ENCODE measurements around the gene PRPH2.
"Not testable (repeated sequence)": the region's sequence is repeated elsewhere in the genome, so short reads cannot be mapped to it uniquely, and the experiment has no call there.

Gene PRPH2

GRCh38 chr6:42720739-42721138 is 1.7 kb downstream of the PRPH2 start:
- Mint-ChIP-seq H3K4me1 (peaks cover 1% of the 10 kb centered on the region), H3K4me3 (no peak overlapping the region), H3K27me3 (no peaks in the 10 kb centered on the region), H3K9me3 (no peaks in the 10 kb centered on the region), H3K36me3 (no peaks in the 10 kb centered on the region), H3K27ac (no peak overlapping the region)

GRCh38 chr6:42715871-42716270 is 6.5 kb downstream of the PRPH2 start:
- Mint-ChIP-seq H3K9me3 (no peaks in the 10 kb centered on the region), H3K4me1 (no peaks in the 10 kb centered on the region), H3K27ac (no peak overlapping the region)

DNA sequence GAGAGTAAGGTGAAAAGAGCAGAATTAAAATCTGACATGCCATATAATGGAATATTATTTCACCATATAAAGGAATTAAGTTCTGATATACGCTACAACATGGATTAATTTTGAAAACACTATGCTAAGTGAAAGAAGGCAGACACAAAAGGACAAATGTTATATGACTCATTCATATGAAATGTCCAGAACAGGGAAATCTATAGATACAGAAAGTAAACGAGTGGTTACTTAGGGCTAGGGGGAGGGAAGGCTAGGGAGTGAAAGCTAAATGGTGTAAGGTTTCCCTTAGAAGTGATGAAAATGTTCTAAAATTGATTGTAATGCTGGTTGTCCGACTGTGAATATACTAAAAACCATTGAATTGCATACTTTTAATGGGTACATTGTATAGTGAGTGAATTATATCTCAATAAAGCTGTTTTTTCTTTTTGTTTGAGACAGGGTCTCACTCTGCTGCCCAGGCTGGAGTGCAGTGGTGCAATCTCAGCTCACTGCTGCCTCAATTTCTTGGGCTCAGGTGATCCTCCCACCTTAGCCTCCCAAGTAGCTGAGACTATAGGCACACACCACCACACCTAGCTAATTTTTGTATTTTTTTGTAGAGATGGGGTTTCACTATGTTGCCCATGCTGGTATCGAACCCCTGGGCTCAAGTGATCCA is 8.2 kb downstream of the PRPH2 start:
- no peaks in the 10 kb centered on the region for H3K9me3 Mint-ChIP-seq
- H3K27me3 Mint-ChIP-seq = no peaks in the 10 kb centered on the region
- H3K4me1 Mint-ChIP-seq = no peaks in the 10 kb centered on the region
- no peak overlapping the region for H3K4me3 Mint-ChIP-seq
- no peaks in the 10 kb centered on the region for H3K36me3 Mint-ChIP-seq
- H3K27ac Mint-ChIP-seq = no peak overlapping the region

More at GRCh38 chr6:42715871-42716270, 6.5 kb downstream of the PRPH2 start:
- Mint-ChIP-seq H3K36me3 (no peaks in the 10 kb centered on the region), H3K27me3 (no peaks in the 10 kb centered on the region), H3K4me3 (no peak overlapping the region)

DNA sequence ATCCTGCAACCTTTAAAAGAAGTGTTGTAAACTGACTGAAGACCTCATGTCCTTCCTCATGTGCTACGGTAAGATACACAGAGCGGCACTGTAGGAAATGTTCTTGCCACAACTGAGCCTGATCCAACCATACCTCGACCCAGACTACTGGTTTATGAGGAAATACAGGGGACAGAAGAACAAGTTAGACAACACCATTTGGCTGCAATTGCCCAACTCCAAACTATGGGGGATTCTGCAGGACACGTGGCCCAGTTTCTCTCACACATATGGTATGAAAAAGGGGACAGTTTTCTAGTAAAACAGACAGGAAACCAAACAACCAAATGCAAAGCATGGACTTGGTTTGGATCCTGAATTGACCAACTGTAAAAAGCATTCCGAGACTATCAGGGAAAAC is 10.5 kb downstream of the PRPH2 start:
- no peaks in the 10 kb centered on the region for H3K9me3 Mint-ChIP-seq
- H3K36me3 Mint-ChIP-seq = no peaks in the 10 kb centered on the region
- no peaks in the 10 kb centered on the region for H3K27me3 Mint-ChIP-seq
- H3K4me1 Mint-ChIP-seq = no peaks in the 10 kb centered on the region
- no peak overlapping the region for H3K27ac Mint-ChIP-seq
- H3K4me3 Mint-ChIP-seq = no peak overlapping the region

GRCh38 chr6:42710316-42710715 is 12.1 kb downstream of the PRPH2 start:
- H3K4me1 Mint-ChIP-seq = no peaks in the 10 kb centered on the region
- no peak overlapping the region for H3K4me3 Mint-ChIP-seq
- H3K27ac Mint-ChIP-seq = no peak overlapping the region
- no peaks in the 10 kb centered on the region for H3K9me3 Mint-ChIP-seq
- H3K27me3 Mint-ChIP-seq = no peaks in the 10 kb centered on the region
- H3K36me3 Mint-ChIP-seq = no peaks in the 10 kb centered on the region

DNA sequence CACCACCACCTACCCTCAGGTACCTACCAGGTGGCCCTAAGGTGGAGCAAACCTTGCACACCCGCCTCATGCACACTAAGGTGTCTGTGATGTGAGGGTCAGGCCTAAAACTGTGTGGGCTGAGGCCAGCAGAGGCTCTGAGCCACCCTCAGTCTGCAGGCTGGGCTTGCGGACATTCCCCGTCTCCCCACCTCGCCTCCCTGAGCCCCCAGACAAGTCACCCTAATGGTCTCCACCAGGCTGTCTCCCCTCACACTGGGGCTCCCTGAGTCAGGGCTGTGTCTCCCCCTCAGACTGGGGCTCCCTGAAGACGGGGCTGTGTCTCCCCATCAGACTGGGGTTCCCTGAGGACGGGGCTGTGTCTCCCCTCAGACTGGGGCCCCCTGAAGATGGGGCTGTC is 12.5 kb downstream of the PRPH2 start:
- H3K27ac Mint-ChIP-seq = no peak overlapping the region
- no peak overlapping the region for H3K4me3 Mint-ChIP-seq
- H3K27me3 Mint-ChIP-seq = no peaks in the 10 kb centered on the region
- H3K4me1 Mint-ChIP-seq = no peaks in the 10 kb centered on the region
- H3K36me3 Mint-ChIP-seq = no peaks in the 10 kb centered on the region
- H3K9me3 Mint-ChIP-seq = no peaks in the 10 kb centered on the region

DNA sequence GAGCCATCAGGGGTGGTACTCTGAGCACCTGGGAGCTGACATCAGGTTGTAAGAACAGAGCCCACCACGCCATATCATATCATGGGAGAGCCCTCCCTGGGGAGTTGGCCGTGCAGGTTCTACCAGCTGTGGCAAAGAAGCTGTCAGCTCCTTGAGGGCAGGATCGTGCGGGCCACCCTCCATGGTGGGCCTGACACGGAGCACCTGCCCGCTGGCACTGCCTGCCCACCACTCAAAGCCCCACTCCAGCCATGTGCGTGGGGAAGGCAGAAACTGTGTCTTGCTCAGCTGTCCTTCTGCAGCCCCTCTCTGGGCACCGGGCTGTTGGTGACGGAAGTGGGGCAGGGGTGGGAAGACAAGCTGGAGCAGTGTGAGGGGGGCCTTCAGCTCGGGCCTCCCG is 14.3 kb downstream of the PRPH2 start:
- no peak overlapping the region for H3K27ac Mint-ChIP-seq
- no peak overlapping the region for H3K4me3 Mint-ChIP-seq
- H3K9me3 Mint-ChIP-seq = no peaks in the 10 kb centered on the region
- no peaks in the 10 kb centered on the region for H3K27me3 Mint-ChIP-seq
- no peaks in the 10 kb centered on the region for H3K36me3 Mint-ChIP-seq
- H3K4me1 Mint-ChIP-seq = no peaks in the 10 kb centered on the region

DNA sequence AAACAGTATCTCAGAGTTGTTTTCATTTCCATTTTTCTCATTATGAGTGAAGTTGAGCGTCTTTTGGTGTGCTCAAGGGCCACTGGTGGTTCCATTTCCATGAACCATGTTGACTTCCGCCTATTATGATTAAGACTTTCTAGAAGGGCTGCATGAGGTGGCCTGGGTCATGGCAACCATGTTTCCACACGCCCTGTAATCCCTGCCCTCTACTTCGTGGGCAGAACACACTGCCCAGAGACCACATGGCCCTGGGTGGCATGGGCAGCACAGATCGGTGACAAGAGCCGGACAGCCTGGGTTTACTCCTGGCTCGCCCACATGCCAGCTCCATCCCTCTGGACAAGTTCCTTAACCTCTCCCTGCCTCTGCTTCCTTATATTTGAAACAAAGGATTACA is 14.8 kb downstream of the PRPH2 start:
- no peak overlapping the region for H3K27ac Mint-ChIP-seq
- H3K4me1 Mint-ChIP-seq = no peaks in the 10 kb centered on the region
- H3K36me3 Mint-ChIP-seq = no peaks in the 10 kb centered on the region
- H3K9me3 Mint-ChIP-seq = no peaks in the 10 kb centered on the region
- H3K27me3 Mint-ChIP-seq = no peaks in the 10 kb centered on the region
- no peak overlapping the region for H3K4me3 Mint-ChIP-seq

DNA sequence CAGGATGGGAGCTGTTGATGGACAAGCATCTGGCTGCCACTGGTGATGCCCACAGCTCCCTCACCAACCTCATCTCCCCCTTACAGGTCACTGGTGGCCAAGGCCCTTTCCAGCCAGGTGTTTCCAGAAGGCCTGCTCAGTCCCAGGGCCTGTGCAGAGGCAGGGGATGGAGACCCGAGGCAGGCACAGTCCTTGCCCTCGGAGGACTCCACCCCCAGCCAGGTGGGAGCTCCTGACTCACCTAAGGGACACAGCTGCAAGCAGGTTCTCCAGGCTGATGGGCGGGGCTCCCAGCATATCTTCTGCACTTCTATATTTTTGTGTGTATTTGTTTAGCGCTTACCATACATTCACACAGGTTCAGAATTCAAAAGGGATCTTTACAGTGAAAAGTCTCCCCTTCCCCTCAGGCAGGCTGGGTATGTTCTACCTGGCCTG is 17.4 kb downstream of the PRPH2 start:
- Mint-ChIP-seq H3K36me3 (no peaks in the 10 kb centered on the region), H3K27me3 (no peaks in the 10 kb centered on the region), H3K4me1 (no peaks in the 10 kb centered on the region), H3K9me3 (no peaks in the 10 kb centered on the region), H3K4me3 (no peak overlapping the region), H3K27ac (no peak overlapping the region)

DNA sequence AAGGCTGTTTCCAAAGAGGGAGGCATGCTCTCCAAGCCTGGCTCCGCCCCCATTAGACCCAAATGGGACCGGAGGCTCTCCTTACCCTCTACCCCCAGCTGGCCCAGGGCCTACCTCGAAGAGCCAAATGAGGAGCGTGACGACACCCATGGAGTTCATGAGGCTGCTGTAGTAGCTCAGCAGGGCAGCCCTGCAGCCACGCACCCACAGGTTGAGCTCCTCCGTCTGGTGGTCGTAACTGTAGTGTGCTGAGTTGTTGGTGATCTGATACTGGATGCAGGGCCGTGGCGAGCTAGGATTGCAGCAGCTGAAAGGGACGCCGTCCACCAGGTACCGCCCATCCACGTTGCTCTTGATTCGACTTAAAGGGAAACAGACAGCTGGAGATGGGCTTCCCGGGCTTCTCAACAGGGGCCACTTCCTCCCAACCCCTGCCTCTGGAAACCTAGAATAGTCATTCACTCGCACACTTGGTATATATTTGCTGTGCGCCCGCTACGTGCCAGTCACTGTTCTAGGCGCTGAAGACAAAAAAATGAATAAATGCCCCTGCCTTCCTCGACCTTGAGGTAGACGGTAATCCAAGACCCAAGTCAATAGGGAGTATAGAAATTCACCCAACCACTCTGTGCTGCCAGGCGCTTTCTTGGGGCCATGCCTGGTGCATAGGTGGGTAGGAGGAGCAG is 18.0 kb downstream of the PRPH2 start:
- H3K27ac Mint-ChIP-seq = no peak overlapping the region
- no peaks in the 10 kb centered on the region for H3K4me1 Mint-ChIP-seq
- H3K9me3 Mint-ChIP-seq = no peaks in the 10 kb centered on the region
- no peak overlapping the region for H3K4me3 Mint-ChIP-seq
- no peaks in the 10 kb centered on the region for H3K27me3 Mint-ChIP-seq
- H3K36me3 Mint-ChIP-seq = no peaks in the 10 kb centered on the region

- H3K27ac Mint-ChIP-seq, H3K4me1 Mint-ChIP-seq, H3K9me3 Mint-ChIP-seq, H3K27me3 Mint-ChIP-seq, H3K36me3 Mint-ChIP-seq, H3K4me3 Mint-ChIP-seq: not testable (repeated sequence)
Measured at GRCh38 chr6:42702786-42703185, 19.6 kb downstream of the PRPH2 start.

- Mint-ChIP-seq H3K36me3 (no peaks in the 10 kb centered on the region), H3K4me3 (no peak overlapping the region), H3K9me3 (no peaks in the 10 kb centered on the region), H3K27ac (no peak overlapping the region), H3K4me1 (no peaks in the 10 kb centered on the region), H3K27me3 (no peaks in the 10 kb centered on the region)
Measured at GRCh38 chr6:42702200-42702599, 20.2 kb downstream of the PRPH2 start.

DNA sequence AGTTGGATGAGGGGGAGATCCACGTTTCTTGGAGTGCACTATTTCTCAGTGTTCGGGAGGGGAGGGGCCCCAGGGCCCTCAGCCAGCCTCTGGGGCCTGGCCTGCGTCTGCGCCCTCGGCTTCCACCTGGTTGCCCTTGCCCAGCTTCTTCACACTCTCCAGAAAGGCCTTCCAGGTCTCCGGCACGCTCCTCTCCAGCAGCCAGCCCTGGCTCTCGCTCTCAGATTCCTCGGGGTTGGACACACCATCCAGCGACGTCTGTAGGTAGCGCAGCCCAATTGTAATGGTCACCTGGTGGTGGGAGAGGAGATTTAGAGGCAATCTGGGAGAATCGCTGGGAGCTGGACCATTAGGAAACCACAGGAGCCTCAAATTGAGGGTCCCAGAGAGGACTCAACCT is 24.2 kb downstream of the PRPH2 start:
- H3K4me1 Mint-ChIP-seq = peaks cover 19% of the 10 kb centered on the region
- peaks cover 2% of the 10 kb centered on the region for H3K36me3 Mint-ChIP-seq
- H3K9me3 Mint-ChIP-seq = no peaks in the 10 kb centered on the region
- H3K4me3 Mint-ChIP-seq = no peak overlapping the region
- H3K27ac Mint-ChIP-seq = peak overlapping the region; percentile 68
- no peaks in the 10 kb centered on the region for H3K27me3 Mint-ChIP-seq

GRCh38 chr6:42697268-42697655 is 25.1 kb downstream of the PRPH2 start:
- no peak overlapping the region for H3K4me3 Mint-ChIP-seq
- H3K4me1 Mint-ChIP-seq = peaks cover 29% of the 10 kb centered on the region
- H3K36me3 Mint-ChIP-seq = peaks cover 4% of the 10 kb centered on the region
- H3K9me3 Mint-ChIP-seq = no peaks in the 10 kb centered on the region
- no peak overlapping the region for H3K27ac Mint-ChIP-seq
- no peaks in the 10 kb centered on the region for H3K27me3 Mint-ChIP-seq

GRCh38 chr6:42696526-42697267 is 25.7 kb downstream of the PRPH2 start:
- Mint-ChIP-seq H3K9me3 (no peaks in the 10 kb centered on the region), H3K4me1 (peaks cover 33% of the 10 kb centered on the region), H3K27ac (no peak overlapping the region), H3K36me3 (peaks cover 4% of the 10 kb centered on the region), H3K4me3 (no peak overlapping the region), H3K27me3 (no peaks in the 10 kb centered on the region)

DNA sequence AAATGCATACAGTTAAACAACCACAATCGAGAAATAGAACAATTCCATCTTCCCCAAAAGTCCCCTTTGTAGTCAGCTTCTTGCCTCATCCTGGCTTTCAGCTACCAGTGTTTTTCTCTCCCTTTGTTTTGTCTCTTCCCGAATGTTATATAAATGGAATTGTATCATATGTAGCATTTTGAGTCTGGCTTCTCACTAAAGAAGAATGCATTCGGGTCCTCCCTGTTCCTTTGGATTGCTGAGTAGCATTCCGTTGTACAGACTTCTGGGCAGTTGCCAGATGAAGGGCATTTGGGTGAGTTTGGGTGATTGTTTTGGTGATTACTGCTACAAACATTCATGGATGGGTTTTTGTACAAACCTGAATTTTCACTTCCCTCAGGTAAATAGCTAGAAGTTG is 27.8 kb downstream of the PRPH2 start:
- peak overlapping the region; percentile 82 for H3K27ac Mint-ChIP-seq
- H3K4me1 Mint-ChIP-seq = peaks cover 53% of the 10 kb centered on the region
- no peaks in the 10 kb centered on the region for H3K9me3 Mint-ChIP-seq
- peaks cover 11% of the 10 kb centered on the region for H3K36me3 Mint-ChIP-seq
- H3K27me3 Mint-ChIP-seq = no peaks in the 10 kb centered on the region
- H3K4me3 Mint-ChIP-seq = no peak overlapping the region
